HFF-Myc (cell line): Measurements from ENCODE around the gene SERINC5.

Experiments used
- DNase-seq: peaks from one replicate; pipeline ENCODE4 v3.0.0-alpha.2; 2011; ENCODE audit warnings: low read depth; ENCODE audit errors: extremely low read depth
- H3K4me3 ChIP-seq: replicated peaks from 2 replicates; pipeline ENCODE4 v1.5.1; 2011; ENCODE audit warnings: low read depth, mild to moderate bottlenecking, control low read depth, low read length
- TF ChIP-seq, protein P1 (sequence below): IDR thresholded peaks from 2 replicates; pipeline ENCODE4 v1.5.1; 2012; ENCODE audit warnings: mild to moderate bottlenecking, low read depth, low read length, control low read depth; ENCODE audit errors: missing control alignments

SERINC5 gene

DNA sequence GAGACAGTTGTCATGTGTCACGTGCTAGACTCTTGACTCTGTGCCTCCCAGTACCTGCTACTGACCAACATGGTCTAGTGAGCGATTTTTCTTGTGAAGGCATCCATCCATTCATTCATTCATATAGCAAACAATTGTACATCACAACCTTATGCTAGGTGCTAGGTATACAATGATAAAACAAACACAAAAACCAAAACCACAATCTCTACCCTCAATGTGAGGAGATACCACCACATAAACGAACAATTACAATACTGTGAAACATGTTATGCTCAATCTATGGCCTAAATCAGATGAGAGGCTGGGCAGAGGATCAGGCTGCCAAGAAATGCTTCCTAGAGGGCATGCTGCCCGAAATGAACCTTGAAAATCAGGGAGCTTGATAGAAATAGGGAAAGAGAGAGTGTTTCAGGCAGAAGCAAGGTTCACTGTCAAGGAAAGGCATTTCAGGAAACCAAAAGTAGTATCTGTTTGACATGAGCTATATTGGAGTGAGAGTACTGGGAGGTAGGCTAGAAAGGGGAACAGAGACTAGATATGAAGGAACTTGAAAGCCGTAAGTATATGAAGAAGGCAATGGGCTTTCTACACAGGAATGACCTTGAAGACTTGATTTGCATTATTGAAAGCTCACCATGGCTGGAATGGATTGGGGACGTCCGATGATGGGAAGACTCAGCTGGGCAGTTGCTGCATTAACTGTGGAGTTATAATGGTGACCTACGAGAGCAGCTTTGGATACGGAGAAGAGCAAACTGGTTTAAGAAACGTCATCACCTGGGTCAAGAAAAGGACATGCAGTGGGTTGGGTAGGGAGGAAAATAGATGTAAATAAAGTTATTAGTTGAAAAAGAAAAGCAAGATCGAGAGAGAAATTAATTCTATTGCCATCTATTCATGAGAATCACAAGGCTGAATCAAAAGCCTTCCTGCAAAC is 130.6 kb downstream of the SERINC5 start:
- no peak overlapping the region for H3K4me3 ChIP-seq
- DNase-seq = no peak
- TF ChIP-seq, protein P1, sequence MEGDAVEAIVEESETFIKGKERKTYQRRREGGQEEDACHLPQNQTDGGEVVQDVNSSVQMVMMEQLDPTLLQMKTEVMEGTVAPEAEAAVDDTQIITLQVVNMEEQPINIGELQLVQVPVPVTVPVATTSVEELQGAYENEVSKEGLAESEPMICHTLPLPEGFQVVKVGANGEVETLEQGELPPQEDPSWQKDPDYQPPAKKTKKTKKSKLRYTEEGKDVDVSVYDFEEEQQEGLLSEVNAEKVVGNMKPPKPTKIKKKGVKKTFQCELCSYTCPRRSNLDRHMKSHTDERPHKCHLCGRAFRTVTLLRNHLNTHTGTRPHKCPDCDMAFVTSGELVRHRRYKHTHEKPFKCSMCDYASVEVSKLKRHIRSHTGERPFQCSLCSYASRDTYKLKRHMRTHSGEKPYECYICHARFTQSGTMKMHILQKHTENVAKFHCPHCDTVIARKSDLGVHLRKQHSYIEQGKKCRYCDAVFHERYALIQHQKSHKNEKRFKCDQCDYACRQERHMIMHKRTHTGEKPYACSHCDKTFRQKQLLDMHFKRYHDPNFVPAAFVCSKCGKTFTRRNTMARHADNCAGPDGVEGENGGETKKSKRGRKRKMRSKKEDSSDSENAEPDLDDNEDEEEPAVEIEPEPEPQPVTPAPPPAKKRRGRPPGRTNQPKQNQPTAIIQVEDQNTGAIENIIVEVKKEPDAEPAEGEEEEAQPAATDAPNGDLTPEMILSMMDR = no peak

DNA sequence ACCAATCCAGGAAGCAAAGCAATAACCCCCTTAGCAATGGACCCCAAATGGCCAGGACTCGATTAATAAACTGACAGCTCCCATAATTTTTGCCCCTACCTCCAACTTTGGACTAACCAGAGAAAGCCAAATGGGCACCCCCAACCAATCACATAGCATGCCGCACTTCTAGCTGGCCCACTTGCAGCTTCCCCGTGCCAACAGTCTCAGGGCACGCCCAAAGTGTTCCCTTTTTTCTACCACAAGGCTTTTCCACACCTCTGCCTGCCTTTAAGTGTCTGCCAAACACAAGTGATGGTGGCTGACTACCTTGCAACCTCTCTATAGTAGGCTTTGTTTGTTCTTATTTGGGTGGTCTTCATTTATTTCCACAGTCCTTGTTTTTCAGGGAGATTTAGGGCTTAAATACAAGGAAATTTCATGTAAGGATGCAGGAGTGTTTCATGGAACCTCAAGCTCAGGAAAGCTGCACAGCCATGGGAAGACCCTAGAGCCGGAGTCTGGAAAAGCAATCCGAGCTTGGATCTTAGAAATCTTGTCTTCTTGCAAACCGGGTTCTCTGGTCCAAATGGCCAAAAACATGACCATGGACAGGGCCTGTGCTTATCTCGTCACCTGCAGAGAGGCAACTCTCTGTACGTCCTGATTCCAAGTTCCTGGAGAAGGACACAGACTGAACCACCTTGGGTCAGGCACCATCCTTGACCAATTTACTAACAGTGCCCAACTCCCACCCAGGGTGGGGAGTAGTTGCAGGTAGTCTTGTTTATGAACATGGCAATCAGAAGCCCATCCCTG is 131.5 kb downstream of the SERINC5 start:
- no peak for DNase-seq
- TF ChIP-seq, protein P1 = no peak
- H3K4me3 ChIP-seq = no peak overlapping the region

DNA sequence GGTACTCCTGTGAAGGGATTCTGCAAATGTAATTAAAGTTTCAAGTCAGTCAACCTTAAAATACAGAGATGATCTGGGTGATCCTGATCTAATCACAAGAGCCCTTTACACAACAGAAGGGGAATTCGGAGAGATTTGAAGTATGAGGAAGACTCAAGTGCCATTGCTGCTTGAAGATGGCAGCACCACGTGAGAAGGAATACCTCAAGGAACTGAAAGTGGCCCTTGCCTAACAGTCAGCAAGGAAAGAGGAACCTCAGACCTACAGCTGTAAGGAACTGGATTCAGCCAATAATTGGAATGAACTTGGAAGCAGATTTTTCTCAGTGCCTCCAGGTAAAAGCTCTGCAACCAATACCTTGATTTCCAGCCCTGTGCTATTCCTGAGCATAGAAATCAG is 133.3 kb downstream of the SERINC5 start:
- no peak for DNase-seq
- TF ChIP-seq, protein P1 = no peak
- no peak overlapping the region for H3K4me3 ChIP-seq

DNA sequence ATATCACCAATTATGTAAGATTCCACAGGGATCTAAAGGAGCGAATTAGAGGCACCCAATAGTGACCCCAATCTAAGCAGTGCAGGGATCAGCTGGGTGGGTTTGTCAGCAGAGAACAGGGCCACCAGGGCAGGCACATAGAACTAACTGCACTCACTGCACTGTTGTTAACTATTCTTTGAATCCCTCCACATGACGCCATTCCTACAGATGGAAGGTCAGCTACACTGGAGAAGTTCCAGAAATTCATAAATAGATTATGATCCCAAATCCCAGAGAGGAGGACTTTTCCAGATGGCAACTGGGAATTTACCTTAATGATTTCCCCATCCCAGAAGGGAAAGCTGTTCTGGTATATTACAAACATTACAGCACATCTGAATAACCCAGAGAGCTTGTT is 136.5 kb downstream of the SERINC5 start:
- no peak for DNase-seq
- H3K4me3 ChIP-seq = no peak overlapping the region
- TF ChIP-seq, protein P1 = no peak

DNA sequence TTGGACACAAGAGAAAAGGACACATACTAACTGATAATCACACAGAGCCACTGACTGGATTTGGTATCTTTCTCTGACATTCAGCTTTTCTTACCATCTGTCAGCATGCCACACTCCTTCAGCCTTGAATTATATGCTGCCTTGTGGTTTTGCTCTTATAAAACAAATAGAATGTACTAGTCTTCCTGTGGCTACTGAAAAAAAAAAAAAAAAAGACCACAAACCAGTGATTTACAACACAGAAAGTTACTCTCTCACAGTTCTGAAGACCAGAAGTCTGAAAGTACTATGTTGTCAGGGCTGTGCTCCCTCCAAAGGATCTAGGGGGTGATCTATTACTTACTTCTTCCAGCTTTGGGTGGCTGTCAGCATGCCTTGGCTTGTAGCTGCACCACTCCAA is 138.4 kb downstream of the SERINC5 start:
- no peak for DNase-seq
- TF ChIP-seq, protein P1 = no peak

DNA sequence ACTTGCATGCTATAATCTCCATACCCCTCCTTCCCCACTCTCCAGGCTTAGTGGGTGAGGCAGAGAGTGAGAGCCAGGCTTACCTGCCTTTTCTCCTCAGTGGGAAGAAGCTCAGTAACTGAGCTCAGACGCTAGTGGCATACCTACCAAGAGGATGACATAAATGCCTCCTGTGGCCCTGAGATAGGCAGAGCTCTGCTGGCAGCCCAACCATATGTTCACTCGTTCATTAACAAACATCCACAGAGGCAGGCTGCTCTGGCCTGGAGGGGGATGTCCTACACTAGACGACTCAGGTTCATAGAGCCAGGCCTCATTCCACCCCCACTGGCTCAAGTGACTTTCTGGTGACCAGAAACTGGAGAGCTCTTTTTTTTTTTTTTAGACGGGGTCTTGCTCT is 139.4 kb downstream of the SERINC5 start:
- no peak for DNase-seq
- TF ChIP-seq, protein P1 = no peak
- no peak overlapping the region for H3K4me3 ChIP-seq

More for the DNA sequence above, 138.4 kb downstream of the SERINC5 start:
- H3K4me3 ChIP-seq = no peak overlapping the region
